Colonic mucosa (tissue), 4 donors: ENCODE results near the gene BICC1. TPM values are rescaled to one million over a fixed set of nuclear protein-coding genes. Genes with fewer than 3 reads are reported as not detected.

Experiments
- DNase-seq: peaks from one replicate; pipeline ENCODE4 v3.0.0-alpha.2; 2020
- H3K27ac ChIP-seq: fragments of 200-600 bp; one replicate; pipeline ENCODE4 v1.8.0; 2021
- H3K27me3 ChIP-seq: fragments of 200-600 bp; one replicate; pipeline ENCODE4 v1.8.0; 2021
- H3K36me3 ChIP-seq: fragments of 200-600 bp; one replicate; pipeline ENCODE4 v1.8.0; 2021
- H3K4me1 ChIP-seq: fragments of 200-600 bp; one replicate; pipeline ENCODE4 v1.8.0; 2021; ENCODE audit warnings: mild to moderate bottlenecking
- H3K4me3 ChIP-seq: fragments of 200-600 bp; one replicate; pipeline ENCODE4 v1.8.0; 2021
- H3K9ac ChIP-seq, 2 donors: one replicate each; pipeline ENCODE4 v1.7.0; 2013; ENCODE audit warnings: control low read depth in 2 of 2, low read depth in 2 of 2, low read length in 2 of 2
- H3K9me3 ChIP-seq: fragments of 200-600 bp; one replicate; pipeline ENCODE4 v1.8.0; 2021
- intact Hi-C: fragments of 100-400 bp; cut with DNase I; formaldehyde crosslinking; loops from one replicate; pipeline ENCODE4 v1.14.1; 2022
- total RNA-seq, 2 donors: library from RNA; stranded (reverse); fragmentation: NEBNext Ultra II Directional in 1 of 2; extraction: Animal tissue kit (Norgen Biotek cat#: 25700) in 1 of 2; gene quantifications; one replicate each; pipeline ENCODE4 v1.2.1, GENCODE V29; 2021
- TF ChIP-seq, protein P1 (sequence below): fragments of 200-600 bp; IDR thresholded peaks from one replicate; pipeline ENCODE4 v1.8.0; 2022; ENCODE audit warnings: antibody characterized with exemption, mild to moderate bottlenecking
- donor health status: healthy.
- donor health status: DM: no; HTN: no; CAD: no.
- donor health status: DM: no; HTN: no; CAD: no.

Gene BICC1
- total RNA-seq, 2 donors from 2014 or later, result 1.3 to 2.9 TPM

DNA sequence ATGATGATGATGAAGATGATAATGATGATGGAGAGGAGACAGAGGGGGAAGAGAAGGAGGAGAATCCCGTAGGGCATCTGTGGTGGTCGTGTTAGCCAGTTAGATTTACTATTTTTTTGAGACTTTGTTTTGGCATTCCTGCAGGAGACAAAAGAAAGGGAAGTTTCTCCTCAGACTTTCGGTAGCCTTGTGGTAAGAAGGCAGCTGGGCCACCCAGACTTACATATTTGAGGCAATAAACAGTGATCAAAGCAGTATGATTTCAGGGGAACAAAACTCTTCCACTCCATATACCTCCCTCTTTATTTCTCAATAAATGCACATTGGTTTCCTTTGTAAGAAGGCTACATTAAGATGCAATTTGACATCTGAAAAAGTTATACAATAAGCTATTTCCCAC is 32.4 kb upstream of the BICC1 start:
- Histone ChIP-seq H3K27ac (no peak overlapping the region), H3K9me3 (no peaks in the 10 kb centered on the region), H3K4me3 (no peak overlapping the region), H3K4me1 (no peaks in the 10 kb centered on the region), H3K27me3 (no peaks in the 10 kb centered on the region), H3K36me3 (no peaks in the 10 kb centered on the region), H3K9ac (no peak overlapping the region)
- TF ChIP-seq, protein P1, sequence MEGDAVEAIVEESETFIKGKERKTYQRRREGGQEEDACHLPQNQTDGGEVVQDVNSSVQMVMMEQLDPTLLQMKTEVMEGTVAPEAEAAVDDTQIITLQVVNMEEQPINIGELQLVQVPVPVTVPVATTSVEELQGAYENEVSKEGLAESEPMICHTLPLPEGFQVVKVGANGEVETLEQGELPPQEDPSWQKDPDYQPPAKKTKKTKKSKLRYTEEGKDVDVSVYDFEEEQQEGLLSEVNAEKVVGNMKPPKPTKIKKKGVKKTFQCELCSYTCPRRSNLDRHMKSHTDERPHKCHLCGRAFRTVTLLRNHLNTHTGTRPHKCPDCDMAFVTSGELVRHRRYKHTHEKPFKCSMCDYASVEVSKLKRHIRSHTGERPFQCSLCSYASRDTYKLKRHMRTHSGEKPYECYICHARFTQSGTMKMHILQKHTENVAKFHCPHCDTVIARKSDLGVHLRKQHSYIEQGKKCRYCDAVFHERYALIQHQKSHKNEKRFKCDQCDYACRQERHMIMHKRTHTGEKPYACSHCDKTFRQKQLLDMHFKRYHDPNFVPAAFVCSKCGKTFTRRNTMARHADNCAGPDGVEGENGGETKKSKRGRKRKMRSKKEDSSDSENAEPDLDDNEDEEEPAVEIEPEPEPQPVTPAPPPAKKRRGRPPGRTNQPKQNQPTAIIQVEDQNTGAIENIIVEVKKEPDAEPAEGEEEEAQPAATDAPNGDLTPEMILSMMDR, result no peak
- intact Hi-C loops, result no loop called here
- no peak for DNase-seq

DNA sequence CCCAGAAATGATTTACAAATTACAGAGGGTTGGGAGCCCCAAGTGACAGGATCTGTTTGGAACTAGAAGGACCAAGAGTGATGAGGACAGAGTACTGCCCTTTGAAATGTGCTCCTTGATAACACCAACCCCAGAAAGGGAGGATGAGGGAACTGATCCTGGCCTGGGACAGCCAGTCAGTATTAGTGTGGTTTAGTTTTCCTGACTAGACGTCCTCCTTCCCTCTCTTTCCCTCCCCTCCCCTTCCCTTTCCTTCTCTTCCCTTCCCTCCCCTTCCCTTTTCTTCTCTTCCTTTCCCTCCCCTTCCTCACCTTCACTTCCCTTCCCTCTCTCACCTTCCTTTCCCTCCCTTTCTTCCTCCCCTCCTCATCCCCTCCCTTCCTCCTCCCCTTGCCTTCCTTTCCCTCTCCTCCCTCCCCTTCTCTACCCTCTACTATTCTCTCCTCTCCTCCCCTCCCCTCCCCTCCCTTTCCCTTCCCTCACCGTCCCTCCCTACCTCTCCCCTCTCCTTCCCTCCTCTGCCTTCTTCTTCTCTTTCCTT is 31.0 kb upstream of the BICC1 start:
- no peaks in the 10 kb centered on the region for H3K36me3 ChIP-seq
- no peak overlapping the region for H3K9ac ChIP-seq
- H3K27ac ChIP-seq, result no peak overlapping the region
- H3K4me3 ChIP-seq, result no peak overlapping the region
- H3K27me3 ChIP-seq, result no peaks in the 10 kb centered on the region
- intact Hi-C loops, result no loop called here
- H3K4me1 ChIP-seq, result no peaks in the 10 kb centered on the region
- TF ChIP-seq, protein P1, result no peak
- no peaks in the 10 kb centered on the region for H3K9me3 ChIP-seq
- DNase-seq, result no peak

DNA sequence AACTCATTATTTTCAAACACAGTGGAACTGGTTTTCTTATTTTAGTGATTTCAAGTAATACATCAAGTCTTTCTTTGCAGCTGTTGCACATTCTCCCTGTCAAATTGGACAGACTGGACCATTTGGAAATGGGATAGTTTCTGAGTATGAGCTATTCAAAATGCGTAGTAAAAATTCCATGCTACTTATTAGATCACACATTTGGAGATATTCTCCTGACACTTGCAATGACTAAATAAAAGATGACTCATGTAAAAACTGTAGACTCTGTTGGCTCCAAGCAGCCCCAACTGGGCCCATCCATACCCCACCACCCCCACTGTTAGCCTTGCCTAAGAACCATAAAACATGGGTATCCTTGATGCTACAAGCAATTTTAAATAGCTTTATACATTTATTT is 25.9 kb upstream of the BICC1 start:
- H3K36me3 ChIP-seq, result no peaks in the 10 kb centered on the region
- H3K4me3 ChIP-seq, result no peak overlapping the region
- H3K27ac ChIP-seq, result no peak overlapping the region
- H3K4me1 ChIP-seq, result no peaks in the 10 kb centered on the region
- no peak overlapping the region for H3K9ac ChIP-seq
- TF ChIP-seq, protein P1, result no peak
- intact Hi-C loops, result no loop called here
- DNase-seq, result no peak
- H3K27me3 ChIP-seq, result no peaks in the 10 kb centered on the region
- H3K9me3 ChIP-seq, result no peaks in the 10 kb centered on the region

DNA sequence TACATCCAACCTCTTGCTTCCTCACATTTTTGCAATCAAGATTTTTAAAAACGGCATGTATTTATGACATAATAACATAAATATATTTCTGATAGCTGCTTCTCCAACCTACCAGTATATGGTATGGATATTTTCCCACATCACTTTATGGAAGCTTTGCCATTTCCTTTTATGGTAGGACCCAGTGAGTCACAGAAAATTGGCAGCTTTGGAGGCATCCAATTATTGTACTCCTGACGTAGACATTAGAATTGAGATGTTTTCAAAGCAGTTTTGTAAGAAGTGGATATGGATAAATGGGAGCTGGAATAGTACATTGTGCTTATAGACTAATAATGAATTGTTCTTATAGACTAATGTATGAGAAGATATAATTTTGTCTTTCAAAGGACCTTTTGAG is 23.8 kb upstream of the BICC1 start:
- H3K9me3 ChIP-seq, result no peaks in the 10 kb centered on the region
- H3K4me1 ChIP-seq, result no peaks in the 10 kb centered on the region
- H3K4me3 ChIP-seq, result no peak overlapping the region
- no peaks in the 10 kb centered on the region for H3K27me3 ChIP-seq
- no peak overlapping the region for H3K9ac ChIP-seq
- no peak overlapping the region for H3K27ac ChIP-seq
- H3K36me3 ChIP-seq, result no peaks in the 10 kb centered on the region
- DNase-seq, result no peak
- TF ChIP-seq, protein P1, result no peak
- intact Hi-C loops, result no loop called here

DNA sequence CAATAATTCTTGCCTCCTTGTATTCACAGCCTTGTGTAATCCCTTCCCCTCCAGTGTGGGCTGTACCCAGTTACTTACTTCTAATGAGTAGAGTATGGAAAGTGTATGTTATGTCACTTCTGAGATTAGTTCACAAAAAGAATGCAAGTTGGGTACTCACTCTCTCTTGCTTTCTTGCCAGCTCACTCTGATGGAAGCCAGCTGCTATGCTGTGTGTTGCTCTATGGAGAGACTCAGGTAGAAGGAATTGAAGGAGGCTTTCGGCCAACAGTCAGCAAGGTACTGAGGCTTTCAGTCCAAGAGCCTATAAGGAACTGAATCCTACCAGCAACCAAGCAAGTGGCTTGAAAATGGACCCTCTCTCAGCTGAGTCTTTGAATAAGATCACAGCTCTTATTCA is 9.7 kb upstream of the BICC1 start:
- no peak overlapping the region for H3K27ac ChIP-seq
- no peak overlapping the region for H3K4me3 ChIP-seq
- DNase-seq, result no peak
- intact Hi-C loops, result no loop called here
- no peaks in the 10 kb centered on the region for H3K27me3 ChIP-seq
- no peak overlapping the region for H3K9ac ChIP-seq
- TF ChIP-seq, protein P1, result no peak
- no peaks in the 10 kb centered on the region for H3K36me3 ChIP-seq
- H3K9me3 ChIP-seq, result no peaks in the 10 kb centered on the region
- no peaks in the 10 kb centered on the region for H3K4me1 ChIP-seq

DNA sequence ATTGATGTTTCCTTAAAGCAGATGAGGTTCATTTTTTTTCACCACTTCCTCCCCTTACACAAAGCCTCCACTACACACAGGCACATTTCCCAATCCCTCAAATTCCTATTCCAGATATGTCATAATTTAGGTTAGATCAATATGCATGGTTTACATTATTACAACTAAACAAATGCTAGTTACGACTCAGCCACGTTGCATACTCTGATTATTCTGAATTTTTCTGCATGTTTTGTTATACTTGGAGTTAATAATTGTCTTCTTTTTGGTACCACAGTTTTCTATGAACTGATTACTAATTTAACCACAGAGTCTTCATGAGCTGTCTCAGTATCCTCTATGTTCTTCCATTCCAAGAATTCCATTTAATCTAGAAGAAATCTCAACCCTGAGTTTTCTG is 4.4 kb upstream of the BICC1 start:
- no peak for DNase-seq
- Histone ChIP-seq H3K4me1 (no peaks in the 10 kb centered on the region), H3K27me3 (no peaks in the 10 kb centered on the region), H3K9ac (no peak overlapping the region), H3K9me3 (no peaks in the 10 kb centered on the region), H3K36me3 (no peaks in the 10 kb centered on the region), H3K4me3 (no peak overlapping the region), H3K27ac (no peak overlapping the region)
- TF ChIP-seq, protein P1, result no peak
- intact Hi-C loops, result no loop called here
